Peyer's patch (tissue), 4 donors: ENCODE measurements around the gene ADK. TPM values are rescaled to one million over a fixed set of nuclear protein-coding genes. Genes with fewer than 3 reads are reported as not detected.
"Not testable (repeated sequence)": the region's sequence is repeated elsewhere in the genome, so short reads cannot be mapped to it uniquely, and the experiment has no call there.

Experiments used
- DNase-seq, 3 donors: peaks; one replicate each; pipeline ENCODE4 v3.0.0-alpha.2; 2017 to 2019
- H3K27ac ChIP-seq, 4 donors: fragments of 200-600 bp; sonication (generic); one replicate each; pipeline ENCODE4 v1.5.1; 2016 to 2019
- H3K27me3 ChIP-seq, 2 donors: fragments of 200-600 bp; sonication (generic); one replicate each; pipeline ENCODE4 v1.5.1; 2019
- H3K36me3 ChIP-seq, 3 donors: fragments of 200-600 bp; sonication (generic); one replicate each; pipeline ENCODE4 v1.5.1; 2016 to 2019
- H3K4me1 ChIP-seq, 4 donors: fragments of 200-600 bp; sonication (generic); one replicate each; pipeline ENCODE4 v1.5.1; 2016 to 2019
- H3K4me3 ChIP-seq, 4 donors: fragments of 200-600 bp; sonication (generic); 1 replicate in 3 of 4; 2 replicates in 1 of 4; pipeline ENCODE4 v1.5.1; 2016 to 2019; ENCODE audit warnings: mild to moderate bottlenecking in 1 of 4
- H3K9me3 ChIP-seq, 4 donors: fragments of 200-600 bp; sonication (generic); one replicate each; pipeline ENCODE4 v1.5.1; 2016 to 2019; ENCODE audit warnings: mild to moderate bottlenecking in 1 of 4
- POLR2A ChIP-seq, 2 donors: fragments of 450-650 bp; IDR thresholded peaks; one replicate each; pipeline ENCODE4 v1.5.1; 2017; ENCODE audit warnings: antibody characterized with exemption in 2 of 2, mild to moderate bottlenecking in 2 of 2, moderate library complexity in 2 of 2
- total RNA-seq, 4 donors: library from RNA; depleted of rRNA; stranded (reverse); fragments of >200 nt; gene quantifications; one replicate each; pipeline ENCODE4 v1.1.0, GENCODE V29; 2016
- TF ChIP-seq, protein P1 (sequence below), 6 experiments: fragments of 450-650 bp in 4 of 6; fragments of 200-600 bp in 2 of 6; sonication (generic) in 1 of 6; IDR thresholded peaks; one replicate each; pipeline ENCODE4 v1.5.1; 2017 to 2019; ENCODE audit warnings: antibody characterized with exemption in 6 of 6, mild to moderate bottlenecking in 3 of 6, moderate library complexity in 1 of 6

ADK gene
- total RNA-seq, 4 donors from 2014 or later = 7.4 to 50.3 (median 14.3) TPM

DNA sequence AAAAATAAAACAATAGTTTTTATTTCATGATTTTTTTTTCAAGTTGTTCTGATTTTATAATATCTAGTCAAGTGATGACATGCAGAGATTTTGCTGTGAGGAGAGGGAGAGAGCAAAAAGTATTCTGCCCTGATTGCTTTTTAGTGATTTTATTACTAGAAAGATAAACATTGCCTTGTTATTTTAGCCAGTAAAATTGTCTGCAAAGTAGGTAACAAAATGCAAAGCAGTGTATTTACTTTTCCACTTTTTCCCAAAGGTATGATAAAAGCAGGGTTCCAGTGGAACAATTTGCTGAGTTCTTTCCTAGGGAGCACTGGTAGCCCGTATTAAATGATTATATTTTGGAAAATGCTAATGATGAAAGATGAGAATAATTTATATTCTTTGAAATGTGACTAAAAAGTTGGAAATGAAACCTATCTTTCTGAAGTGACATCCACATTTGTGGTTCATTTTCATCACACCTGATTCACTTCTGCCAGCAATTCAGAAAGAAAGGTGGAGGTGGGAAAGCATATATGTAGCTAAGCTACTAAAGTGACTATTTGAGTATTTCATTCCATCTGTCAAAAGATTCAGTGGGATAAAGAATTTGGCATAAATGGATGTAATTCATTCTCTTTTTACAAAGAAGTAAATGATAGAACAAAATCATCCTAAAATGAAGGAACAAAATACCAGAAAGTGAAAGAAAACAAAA lies 300.3 kb downstream of the ADK start:
- Histone ChIP-seq H3K27me3 (no peaks in the 10 kb centered on the region), H3K27ac (no peak overlapping the region), H3K4me3 (no peak overlapping the region), H3K4me1 (no peaks in the 10 kb centered on the region), H3K9me3 (no peaks in the 10 kb centered on the region), H3K36me3 (no peaks in the 10 kb centered on the region)
- TF ChIP-seq, protein P1, sequence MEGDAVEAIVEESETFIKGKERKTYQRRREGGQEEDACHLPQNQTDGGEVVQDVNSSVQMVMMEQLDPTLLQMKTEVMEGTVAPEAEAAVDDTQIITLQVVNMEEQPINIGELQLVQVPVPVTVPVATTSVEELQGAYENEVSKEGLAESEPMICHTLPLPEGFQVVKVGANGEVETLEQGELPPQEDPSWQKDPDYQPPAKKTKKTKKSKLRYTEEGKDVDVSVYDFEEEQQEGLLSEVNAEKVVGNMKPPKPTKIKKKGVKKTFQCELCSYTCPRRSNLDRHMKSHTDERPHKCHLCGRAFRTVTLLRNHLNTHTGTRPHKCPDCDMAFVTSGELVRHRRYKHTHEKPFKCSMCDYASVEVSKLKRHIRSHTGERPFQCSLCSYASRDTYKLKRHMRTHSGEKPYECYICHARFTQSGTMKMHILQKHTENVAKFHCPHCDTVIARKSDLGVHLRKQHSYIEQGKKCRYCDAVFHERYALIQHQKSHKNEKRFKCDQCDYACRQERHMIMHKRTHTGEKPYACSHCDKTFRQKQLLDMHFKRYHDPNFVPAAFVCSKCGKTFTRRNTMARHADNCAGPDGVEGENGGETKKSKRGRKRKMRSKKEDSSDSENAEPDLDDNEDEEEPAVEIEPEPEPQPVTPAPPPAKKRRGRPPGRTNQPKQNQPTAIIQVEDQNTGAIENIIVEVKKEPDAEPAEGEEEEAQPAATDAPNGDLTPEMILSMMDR (IDR thresholded peaks at IDR 0.05) = no peak
- TF ChIP-seq POLR2A (IDR thresholded peaks at IDR 0.05) = no peak
- no peak for DNase-seq

DNA sequence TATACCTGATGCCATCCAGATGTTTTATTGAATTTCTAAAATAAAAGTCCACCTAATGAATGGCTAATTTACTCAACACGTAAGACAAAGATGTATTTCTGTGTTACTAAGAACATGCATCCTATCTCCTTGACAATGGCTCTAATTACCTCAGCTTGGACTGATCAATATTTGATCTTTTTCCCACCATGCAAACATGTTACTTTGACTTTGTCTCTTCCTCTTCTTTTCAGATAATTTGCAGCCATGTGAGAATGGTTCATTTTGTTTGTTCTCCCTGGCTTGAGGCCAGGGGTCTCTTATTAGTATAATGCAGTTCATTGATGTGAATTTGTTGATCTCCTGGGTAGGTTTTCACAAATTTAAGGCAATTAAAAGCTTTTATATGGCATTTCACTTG lies 302.1 kb downstream of the ADK start:
- TF ChIP-seq POLR2A (IDR thresholded peaks at IDR 0.05) = no peak
- TF ChIP-seq, protein P1 (IDR thresholded peaks at IDR 0.05) = no peak
- Histone ChIP-seq H3K27ac (no peak overlapping the region), H3K9me3 (no peaks in the 10 kb centered on the region), H3K36me3 (no peaks in the 10 kb centered on the region), H3K27me3 (no peaks in the 10 kb centered on the region), H3K4me3 (no peak overlapping the region), H3K4me1 (no peaks in the 10 kb centered on the region)
- no peak for DNase-seq

DNA sequence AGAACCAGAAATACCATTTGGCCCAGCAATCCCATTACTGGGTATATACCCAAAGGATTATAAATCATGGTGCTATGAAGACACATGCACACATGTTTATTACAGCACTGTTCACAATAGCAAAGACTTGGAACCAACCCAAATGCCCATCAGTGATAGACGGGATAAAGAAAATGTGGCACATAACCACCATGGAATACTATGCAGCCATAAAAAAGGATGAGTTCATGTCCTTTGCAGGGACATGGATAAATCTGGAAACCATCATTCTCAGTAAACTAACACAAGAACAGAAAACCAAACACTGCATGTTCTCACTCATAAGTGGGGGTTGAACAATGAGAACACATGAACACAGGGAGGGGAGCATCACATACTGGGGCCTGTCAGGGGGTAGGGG lies 306.5 kb downstream of the ADK start:
- H3K36me3 ChIP-seq, H3K27ac ChIP-seq, H3K4me3 ChIP-seq, H3K27me3 ChIP-seq, H3K4me1 ChIP-seq, DNase-seq, H3K9me3 ChIP-seq: not testable (repeated sequence)

DNA sequence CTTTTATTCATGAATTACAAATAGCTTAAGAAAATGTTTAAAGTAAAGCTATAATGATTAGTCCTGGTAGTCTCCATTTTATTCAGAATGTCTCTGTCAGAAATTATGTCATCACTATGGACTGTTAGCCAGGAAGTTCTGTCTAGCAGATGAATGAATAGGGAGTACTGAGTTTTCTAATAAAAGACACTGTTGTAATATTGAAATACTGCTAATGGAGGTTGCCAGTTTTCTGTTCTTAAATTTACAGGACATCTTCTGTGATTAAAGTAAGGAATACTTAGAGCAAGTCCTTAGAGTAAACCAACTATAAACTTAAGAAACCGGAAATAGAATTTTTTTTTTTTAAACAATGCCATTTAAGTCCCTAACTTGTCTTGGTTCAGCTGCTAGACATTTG lies 309.8 kb downstream of the ADK start:
- TF ChIP-seq POLR2A (IDR thresholded peaks at IDR 0.05) = no peak
- Histone ChIP-seq H3K36me3 (no peaks in the 10 kb centered on the region), H3K9me3 (no peaks in the 10 kb centered on the region), H3K4me3 (no peak overlapping the region), H3K27ac (no peak overlapping the region), H3K27me3 (no peaks in the 10 kb centered on the region), H3K4me1 (no peaks in the 10 kb centered on the region)
- DNase-seq = no peak

DNA sequence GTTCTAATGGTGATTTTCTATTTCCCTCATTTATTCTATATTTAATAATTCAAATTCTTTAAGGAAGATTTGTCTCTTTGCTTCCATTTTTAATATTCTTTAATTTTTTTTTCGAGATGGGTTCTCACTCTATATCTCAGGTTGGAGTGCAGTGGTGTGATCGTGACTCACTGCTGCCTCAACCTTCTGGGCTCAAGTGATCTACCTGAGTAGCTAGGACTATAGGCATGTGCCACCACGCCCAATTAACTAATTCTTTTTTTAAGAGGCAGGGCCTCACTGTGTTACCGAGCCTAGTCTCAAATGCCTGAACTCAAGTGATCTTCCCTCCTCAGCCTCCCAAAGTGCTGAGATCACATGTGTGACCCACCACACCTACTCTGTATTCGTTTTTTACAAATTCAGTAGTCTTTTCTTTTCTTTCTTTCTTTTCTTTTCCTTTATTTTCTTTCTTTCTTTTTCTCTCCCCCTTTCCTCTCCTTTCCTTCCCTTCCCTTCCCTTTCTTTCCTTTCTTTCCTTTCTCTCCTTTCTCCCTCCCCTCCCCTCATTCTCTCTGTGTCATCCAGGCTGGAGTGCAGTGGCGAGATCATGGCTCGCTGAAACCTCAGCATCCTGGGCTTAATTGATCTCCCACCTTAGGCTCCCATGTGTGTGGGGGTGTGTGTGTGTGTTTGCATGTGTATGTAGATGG lies 323.1 kb downstream of the ADK start:
- no peaks in the 10 kb centered on the region for H3K36me3 ChIP-seq
- DNase-seq = no peak
- H3K9me3 ChIP-seq = no peaks in the 10 kb centered on the region
- no peaks in the 10 kb centered on the region for H3K27me3 ChIP-seq
- no peaks in the 10 kb centered on the region for H3K4me1 ChIP-seq
- TF ChIP-seq, protein P1 (IDR thresholded peaks at IDR 0.05) = no peak
- no peak for TF ChIP-seq POLR2A (IDR thresholded peaks at IDR 0.05)
- no peak overlapping the region for H3K27ac ChIP-seq
- no peak overlapping the region for H3K4me3 ChIP-seq

DNA sequence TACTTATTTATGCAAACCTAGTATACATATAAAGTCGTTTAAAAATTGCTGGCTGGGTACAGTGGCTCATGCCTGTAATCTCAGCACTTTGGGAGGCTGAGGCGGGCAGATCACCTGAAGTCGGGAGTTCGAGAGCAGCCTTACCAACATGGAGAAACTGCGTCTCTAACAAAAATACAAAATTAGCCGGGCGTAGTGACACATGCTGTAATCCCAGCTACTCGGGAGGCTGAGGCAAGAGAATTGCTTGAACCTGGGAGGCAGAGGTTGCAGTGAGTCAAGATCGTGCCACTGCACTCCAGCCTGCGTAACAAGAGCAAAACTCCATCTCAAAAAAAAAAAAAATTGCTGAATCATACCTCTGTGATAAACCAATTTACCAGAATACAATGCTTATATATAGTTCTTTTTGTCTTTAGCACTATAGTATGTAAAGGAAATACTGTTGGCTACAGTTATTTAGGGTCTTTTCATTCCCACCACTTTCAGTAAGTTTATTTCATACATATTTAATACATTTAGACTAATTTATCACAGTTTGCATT lies 325.2 kb downstream of the ADK start:
- H3K9me3 ChIP-seq, H3K36me3 ChIP-seq, H3K4me1 ChIP-seq, H3K4me3 ChIP-seq, H3K27ac ChIP-seq, H3K27me3 ChIP-seq, DNase-seq: not testable (repeated sequence)

DNA sequence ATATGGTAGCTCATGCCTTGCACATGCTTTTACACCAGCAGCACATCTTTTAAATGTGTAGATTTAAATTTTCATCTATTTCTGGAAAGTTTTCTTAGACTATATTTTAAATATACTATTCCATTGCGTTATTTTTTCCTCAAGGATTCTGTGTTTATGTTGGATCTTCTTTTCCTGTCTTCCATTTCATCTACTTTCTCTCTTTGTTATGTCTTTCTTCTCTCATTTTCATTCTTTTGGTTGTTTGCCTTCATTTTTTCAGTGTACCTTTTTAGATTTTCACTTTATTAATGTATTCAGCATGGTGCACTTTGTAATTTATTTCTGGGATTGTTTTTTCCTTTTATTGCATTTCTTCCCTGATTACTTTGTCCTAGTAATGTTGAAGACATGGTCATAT lies 329.8 kb downstream of the ADK start:
- H3K27me3 ChIP-seq = no peaks in the 10 kb centered on the region
- H3K36me3 ChIP-seq = no peaks in the 10 kb centered on the region
- TF ChIP-seq, protein P1 (IDR thresholded peaks at IDR 0.05) = no peak
- no peak for TF ChIP-seq POLR2A (IDR thresholded peaks at IDR 0.05)
- no peak for DNase-seq
- H3K4me1 ChIP-seq = no peaks in the 10 kb centered on the region
- no peak overlapping the region for H3K4me3 ChIP-seq
- H3K27ac ChIP-seq = no peak overlapping the region
- H3K9me3 ChIP-seq = no peaks in the 10 kb centered on the region
